HCT116 (cell line): ENCODE data around the gene ATP1A1. TPM values are rescaled to one million over a fixed set of nuclear protein-coding genes. Genes with fewer than 3 reads are reported as not detected.

Experiments used
- ATAC-seq: fragments of 200-7000 bp; cut with Tn5 transposase; 2 replicates; pipeline ENCODE4 v1.9.1; 2020; ENCODE audit warnings: mild to moderate bottlenecking, moderate library complexity
- BruUV-seq: library from RNA; stranded (reverse); fragments of 400-500 nt; replicated peaks from 2 replicates; lab custom pipeline; 2021; lab: Mats Ljungman, UMichigan
- CTCF ChIA-PET: fragments of 300-600 bp; sonication (Branson Sonifier 250); formaldehyde crosslinking; loops from one replicate; lab custom pipeline; 2021; ENCODE audit warnings: antibody characterized with exemption; lab: Charles Lee
- POLR2A ChIA-PET: fragments of 300-600, 350-600 bp; sonication (Branson Sonifier 250); formaldehyde crosslinking; loops from one replicate; lab custom pipeline; 2021; ENCODE audit warnings: antibody characterized with exemption; lab: Charles Lee
- RAD21 ChIA-PET, 2 experiments: fragments of 300-600 bp; sonication (Branson Sonifier 250); formaldehyde crosslinking; loops; one replicate each; lab custom pipeline; 2023; ENCODE audit warnings: low total read pairs in 2 of 2; ENCODE audit not compliant: uncharacterized antibody in 2 of 2, unreplicated experiment in 2 of 2, low non-redundant PET in 1 of 2; lab: Charles Lee
- DNase-seq: peaks from one replicate; pipeline ENCODE4 v3.0.0-alpha.2; 2010; ENCODE audit warnings: low read depth, low spot score
- H2AFZ ChIP-seq: fragments of 200-600 bp; shearing (Covaris generic), sonication (generic); 2 replicates; pipeline ENCODE4 v1.6.1; 2017; ENCODE audit warnings: low read depth, mixed run types, mixed read lengths, antibody characterized with exemption, low read length; ENCODE audit not compliant: poor library complexity, severe bottlenecking
- H3K27ac ChIP-seq: 2 replicates; pipeline ENCODE4 v1.5.1; 2012; ENCODE audit warnings: low read depth, low read length
- H3K27me3 ChIP-seq: fragments of 200-600 bp; sonication (generic); 2 replicates; pipeline ENCODE4 v1.6.1; 2016; ENCODE audit warnings: mixed run types, low read length, mixed read lengths; ENCODE audit not compliant: insufficient read depth
- H3K36me3 ChIP-seq, 2 experiments: fragments of 200-500 bp in 1 of 2; fragments of 200-600 bp in 1 of 2; sonication (Bioruptor generic) in 1 of 2; sonication (generic) in 1 of 2; 2 replicates each; pipeline versions ENCODE4 v1.5.1 to v1.6.1; 2014 to 2016; ENCODE audit warnings: low read length in 2 of 2, inconsistent platforms in 1 of 2, mixed read lengths in 1 of 2, mixed run types in 1 of 2; ENCODE audit not compliant: insufficient read depth in 2 of 2, control insufficient read depth in 1 of 2
- H3K4me1 ChIP-seq, 2 experiments: fragments of 200-600 bp in 1 of 2; sonication (generic) in 1 of 2; 2 replicates each; pipeline versions ENCODE4 v1.5.1 to v1.6.1; 2012 to 2017; ENCODE audit warnings: low read length in 2 of 2, inconsistent platforms in 1 of 2, mild to moderate bottlenecking in 1 of 2, mixed read lengths in 1 of 2, mixed run types in 1 of 2, moderate library complexity in 1 of 2; ENCODE audit not compliant: insufficient read depth in 2 of 2, control insufficient read depth in 1 of 2
- H3K4me2 ChIP-seq: fragments of 200-600 bp; sonication (generic); 2 replicates; pipeline ENCODE4 v1.6.1; 2017; ENCODE audit warnings: mixed run types, low read length, mixed read lengths
- H3K4me3 ChIP-seq, 2 experiments: fragments of 200-600 bp in 1 of 2; sonication (generic) in 1 of 2; replicated peaks in 1 of 2; 2 replicates each; pipeline ENCODE4 v1.5.1; 2011 to 2016; ENCODE audit warnings: low read length in 2 of 2, control low read depth in 1 of 2, low read depth in 1 of 2, mild to moderate bottlenecking in 1 of 2, mixed read lengths in 1 of 2, mixed run types in 1 of 2
- H3K79me2 ChIP-seq: fragments of 200-600 bp; sonication (generic); 2 replicates; pipeline ENCODE4 v1.6.1; 2017; ENCODE audit warnings: mild to moderate bottlenecking, mixed run types, low read length, moderate library complexity, mixed read lengths; ENCODE audit not compliant: insufficient read depth
- H3K9ac ChIP-seq: fragments of 200-600 bp; sonication (generic); 2 replicates; pipeline ENCODE4 v1.6.1; 2016; ENCODE audit warnings: low read length, mixed read lengths
- H3K9me2 ChIP-seq: fragments of 200-600 bp; sonication (generic), shearing (Covaris generic); 2 replicates; pipeline ENCODE4 v1.6.1; 2017; ENCODE audit warnings: mixed run types, mild to moderate bottlenecking, moderate library complexity; ENCODE audit not compliant: insufficient read depth
- H3K9me3 ChIP-seq, 2 experiments: fragments of 200-500 bp in 1 of 2; fragments of 200-600 bp in 1 of 2; sonication (Bioruptor generic) in 1 of 2; sonication (generic) in 1 of 2; 2 replicates each; pipeline ENCODE4 v1.6.1; 2014 to 2017; ENCODE audit warnings: low read length in 2 of 2, mixed read lengths in 2 of 2, inconsistent platforms in 1 of 2, low read depth in 1 of 2, mild to moderate bottlenecking in 1 of 2, mixed run types in 1 of 2, moderate library complexity in 1 of 2; ENCODE audit not compliant: control insufficient read depth in 1 of 2, insufficient read depth in 1 of 2
- H4K20me1 ChIP-seq: fragments of 200-600 bp; sonication (generic), shearing (Covaris generic); 2 replicates; pipeline ENCODE4 v1.6.1; 2017; ENCODE audit warnings: mixed run types, mild to moderate bottlenecking, moderate library complexity; ENCODE audit not compliant: insufficient read depth
- SP1 ChIP-seq: IDR thresholded peaks from 2 replicates; pipeline ENCODE4 v1.6.1; 2012; ENCODE audit warnings: low read depth
- SRF ChIP-seq: IDR thresholded peaks from 2 replicates; pipeline ENCODE4 v1.6.1; 2012; ENCODE audit warnings: low read depth
- ZFX ChIP-seq: fragments of 450-650 bp; IDR thresholded peaks from 2 replicates; pipeline ENCODE4 v1.6.1; 2017
- ZNF274 ChIP-seq: fragments of 200-500 bp; sonication (Bioruptor generic); IDR thresholded peaks from 2 replicates; pipeline ENCODE4 v1.6.1; 2014; ENCODE audit warnings: mild to moderate bottlenecking, low read depth, low read length, inconsistent platforms
- intact Hi-C: fragments of 100-400 bp; cut with micrococcal nuclease; formaldehyde crosslinking; loops from 2 replicates; pipeline ENCODE4 v1.10.0; 2022
- total RNA-seq: library from RNA; stranded (reverse); gene quantifications from one replicate; pipeline ENCODE4 v1.2.1, GENCODE V29; 2021; ENCODE audit not compliant: unreplicated experiment
- TF ChIP-seq, protein P1 (sequence below): IDR thresholded peaks from 2 replicates; pipeline ENCODE4 v1.6.1; 2012
- TF ChIP-seq, protein P2 (sequence below): IDR thresholded peaks from 2 replicates; pipeline ENCODE4 v1.6.1; 2012; ENCODE audit warnings: low read depth

The ATP1A1 gene
- total RNA-seq, 1 experiment from 2014 or later: 290 TPM

DNA sequence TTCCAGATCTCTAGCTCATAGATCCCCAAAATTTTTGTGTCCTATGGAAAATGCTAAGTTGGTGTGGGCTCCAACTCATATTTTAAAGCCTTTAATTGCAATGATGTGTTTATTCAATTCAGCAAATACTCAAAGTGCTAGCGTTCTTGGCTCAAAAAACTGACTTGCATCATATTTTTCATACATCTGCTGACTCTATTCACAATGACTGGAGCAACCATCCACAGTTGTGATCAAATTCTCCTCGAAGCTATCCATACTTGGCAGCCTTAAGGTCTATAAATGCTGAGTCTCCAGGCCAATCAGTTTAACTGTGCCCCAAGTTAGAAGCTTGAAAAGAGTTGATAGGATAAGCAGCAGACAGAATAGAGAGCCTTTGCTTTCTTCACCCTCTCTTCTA, 2.9 kb upstream of the ATP1A1 start:
- BruUV-seq: no TSS peak
- POLR2A ChIA-PET: no interaction called here
- peaks cover 20% of the 10 kb centered on the region for H3K79me2 ChIP-seq

DNA sequence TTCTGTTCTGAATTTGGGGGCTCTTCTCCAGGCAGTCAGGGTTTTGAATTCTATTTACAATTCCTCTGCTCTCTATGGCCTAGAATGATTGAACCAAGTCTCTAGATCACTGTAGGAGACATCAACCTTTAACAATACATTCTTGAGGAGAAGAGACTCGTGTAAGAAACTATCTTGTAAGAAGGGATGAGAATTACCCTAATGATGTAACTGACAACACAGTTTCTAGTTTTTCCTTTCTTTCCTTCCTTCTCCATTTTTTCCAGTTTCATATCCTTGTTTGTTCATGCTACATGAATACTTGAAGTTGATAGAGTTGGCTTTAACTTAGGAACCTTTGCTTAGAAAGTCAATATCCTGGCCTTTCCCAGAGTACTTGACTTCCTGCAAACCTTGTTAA, 1.3 kb upstream of the ATP1A1 start:
- H3K9ac ChIP-seq: no peak overlapping the region
- H3K79me2 ChIP-seq: peaks cover 35% of the 10 kb centered on the region
- no peaks in the 10 kb centered on the region for H3K27me3 ChIP-seq
- intact Hi-C loops: no loop called here
- no peak for ATAC-seq
- no TSS peak for BruUV-seq
- H3K4me3 ChIP-seq: no peak overlapping the region
- H3K4me2 ChIP-seq: no peak overlapping the region
- no peaks in the 10 kb centered on the region for H3K9me2 ChIP-seq
- H3K9me3 ChIP-seq: no peaks in the 10 kb centered on the region
- peaks cover 1% of the 10 kb centered on the region; the same call in 1 of the 2 replicates for H4K20me1 ChIP-seq
- ChIA-PET RAD21 (no interaction called here), CTCF (interaction anchor here (1.1 kb wide), 1 partner anchor 232 kb away, joined by 3 read pairs; no protein-coding TSS in a partner anchor), POLR2A (interaction anchor here (1.0 kb wide), 1 partner anchor 162 kb away, joined by 3 read pairs; no protein-coding TSS in a partner anchor)
- H3K27ac ChIP-seq: no peak overlapping the region
- TF ChIP-seq, protein P1, sequence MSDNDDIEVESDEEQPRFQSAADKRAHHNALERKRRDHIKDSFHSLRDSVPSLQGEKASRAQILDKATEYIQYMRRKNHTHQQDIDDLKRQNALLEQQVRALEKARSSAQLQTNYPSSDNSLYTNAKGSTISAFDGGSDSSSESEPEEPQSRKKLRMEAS: no peak
- TF ChIP-seq, protein P2, sequence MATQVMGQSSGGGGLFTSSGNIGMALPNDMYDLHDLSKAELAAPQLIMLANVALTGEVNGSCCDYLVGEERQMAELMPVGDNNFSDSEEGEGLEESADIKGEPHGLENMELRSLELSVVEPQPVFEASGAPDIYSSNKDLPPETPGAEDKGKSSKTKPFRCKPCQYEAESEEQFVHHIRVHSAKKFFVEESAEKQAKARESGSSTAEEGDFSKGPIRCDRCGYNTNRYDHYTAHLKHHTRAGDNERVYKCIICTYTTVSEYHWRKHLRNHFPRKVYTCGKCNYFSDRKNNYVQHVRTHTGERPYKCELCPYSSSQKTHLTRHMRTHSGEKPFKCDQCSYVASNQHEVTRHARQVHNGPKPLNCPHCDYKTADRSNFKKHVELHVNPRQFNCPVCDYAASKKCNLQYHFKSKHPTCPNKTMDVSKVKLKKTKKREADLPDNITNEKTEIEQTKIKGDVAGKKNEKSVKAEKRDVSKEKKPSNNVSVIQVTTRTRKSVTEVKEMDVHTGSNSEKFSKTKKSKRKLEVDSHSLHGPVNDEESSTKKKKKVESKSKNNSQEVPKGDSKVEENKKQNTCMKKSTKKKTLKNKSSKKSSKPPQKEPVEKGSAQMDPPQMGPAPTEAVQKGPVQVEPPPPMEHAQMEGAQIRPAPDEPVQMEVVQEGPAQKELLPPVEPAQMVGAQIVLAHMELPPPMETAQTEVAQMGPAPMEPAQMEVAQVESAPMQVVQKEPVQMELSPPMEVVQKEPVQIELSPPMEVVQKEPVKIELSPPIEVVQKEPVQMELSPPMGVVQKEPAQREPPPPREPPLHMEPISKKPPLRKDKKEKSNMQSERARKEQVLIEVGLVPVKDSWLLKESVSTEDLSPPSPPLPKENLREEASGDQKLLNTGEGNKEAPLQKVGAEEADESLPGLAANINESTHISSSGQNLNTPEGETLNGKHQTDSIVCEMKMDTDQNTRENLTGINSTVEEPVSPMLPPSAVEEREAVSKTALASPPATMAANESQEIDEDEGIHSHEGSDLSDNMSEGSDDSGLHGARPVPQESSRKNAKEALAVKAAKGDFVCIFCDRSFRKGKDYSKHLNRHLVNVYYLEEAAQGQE: no peak
- no peak for TF ChIP-seq SP1
- no peak for TF ChIP-seq SRF
- H3K4me1 ChIP-seq: peaks cover 27 to 36% of the 10 kb centered on the region in 2 experiments
- no peak for DNase-seq
- H2AFZ ChIP-seq: no peak overlapping the region
- no peaks in the 10 kb centered on the region for H3K36me3 ChIP-seq

More for the DNA sequence above, 2.9 kb upstream of the ATP1A1 start:
- TF ChIP-seq ZNF274 (no peak), ZFX (no peak)
- TF ChIP-seq, all 23 proteins: peak for 0
- DNase-seq (no peak), ATAC-seq (no peak)
- intact Hi-C loops: no loop called here
- Histone ChIP-seq H3K4me3 (no peak overlapping the region), H2AFZ (no peak overlapping the region), H3K9me3 (no peaks in the 10 kb centered on the region), H3K4me1 (peaks cover 14 to 21% of the 10 kb centered on the region in 2 experiments), H3K4me2 (no peak overlapping the region), H3K9ac (no peak overlapping the region), H3K36me3 (no peaks in the 10 kb centered on the region), H3K27me3 (no peaks in the 10 kb centered on the region), H3K27ac (no peak overlapping the region), H3K9me2 (no peaks in the 10 kb centered on the region), H4K20me1 (no peaks in the 10 kb centered on the region)
- CTCF ChIA-PET: no interaction called here
- RAD21 ChIA-PET: no interaction called here
